HEK293 (cell line): ENCODE data around the gene MSANTD3.

Source experiments
- GLI4 ChIP-seq: fragments of 450-650 bp; formaldehyde crosslinking; IDR thresholded peaks from 2 replicates; pipeline ENCODE4 v1.5.1; 2016; ENCODE audit warnings: missing biosample characterization, missing genetic modification characterization
- SETDB1 ChIP-seq: IDR thresholded peaks from one replicate; pipeline ENCODE4 v1.6.1; 2017; ENCODE audit warnings: mild to moderate bottlenecking, low read length, moderate library complexity, mixed read lengths; ENCODE audit not compliant: insufficient read length
- ZBTB8A ChIP-seq: fragments of 450-650 bp; formaldehyde crosslinking; IDR thresholded peaks from 2 replicates; pipeline ENCODE4 v1.5.1; 2016; ENCODE audit warnings: missing biosample characterization, missing genetic modification characterization
- ZNF558 ChIP-seq: fragments of 450-650 bp; formaldehyde crosslinking; IDR thresholded peaks from 2 replicates; pipeline ENCODE4 v1.5.1; 2016; ENCODE audit warnings: missing biosample characterization, missing genetic modification characterization
- ZNF670 ChIP-seq: fragments of 450-650 bp; formaldehyde crosslinking; IDR thresholded peaks from 2 replicates; pipeline ENCODE4 v1.5.1; 2016; ENCODE audit warnings: missing biosample characterization, missing genetic modification characterization, low read depth
- ZNF701 ChIP-seq: fragments of 450-650 bp; formaldehyde crosslinking; IDR thresholded peaks from 2 replicates; pipeline ENCODE4 v1.5.1; 2016; ENCODE audit warnings: missing biosample characterization, missing genetic modification characterization
- ZXDB ChIP-seq: fragments of 450-650 bp; formaldehyde crosslinking; IDR thresholded peaks from 2 replicates; pipeline ENCODE4 v1.5.1; 2016; ENCODE audit warnings: missing biosample characterization, missing genetic modification characterization
- TF ChIP-seq, protein P1 (sequence below): fragments of 450-650 bp; formaldehyde crosslinking; IDR thresholded peaks from 2 replicates; pipeline ENCODE4 v1.5.1; 2016; ENCODE audit warnings: missing biosample characterization, missing genetic modification characterization
- TF ChIP-seq, protein P2 (sequence below): fragments of 450-650 bp; formaldehyde crosslinking; IDR thresholded peaks from 2 replicates; pipeline ENCODE4 v1.5.1; 2017; ENCODE audit warnings: missing biosample characterization, missing genetic modification characterization
- TF ChIP-seq, protein P3 (sequence below): fragments of 450-650 bp; formaldehyde crosslinking; IDR thresholded peaks from 2 replicates; pipeline ENCODE4 v1.5.1; 2016; ENCODE audit warnings: missing biosample characterization, missing genetic modification characterization
- TF ChIP-seq, protein P4 (sequence below): IDR thresholded peaks from 2 replicates; pipeline ENCODE4 v1.6.1; 2011; ENCODE audit warnings: mild to moderate bottlenecking, low read depth, low read length, borderline replicate concordance

DNA sequence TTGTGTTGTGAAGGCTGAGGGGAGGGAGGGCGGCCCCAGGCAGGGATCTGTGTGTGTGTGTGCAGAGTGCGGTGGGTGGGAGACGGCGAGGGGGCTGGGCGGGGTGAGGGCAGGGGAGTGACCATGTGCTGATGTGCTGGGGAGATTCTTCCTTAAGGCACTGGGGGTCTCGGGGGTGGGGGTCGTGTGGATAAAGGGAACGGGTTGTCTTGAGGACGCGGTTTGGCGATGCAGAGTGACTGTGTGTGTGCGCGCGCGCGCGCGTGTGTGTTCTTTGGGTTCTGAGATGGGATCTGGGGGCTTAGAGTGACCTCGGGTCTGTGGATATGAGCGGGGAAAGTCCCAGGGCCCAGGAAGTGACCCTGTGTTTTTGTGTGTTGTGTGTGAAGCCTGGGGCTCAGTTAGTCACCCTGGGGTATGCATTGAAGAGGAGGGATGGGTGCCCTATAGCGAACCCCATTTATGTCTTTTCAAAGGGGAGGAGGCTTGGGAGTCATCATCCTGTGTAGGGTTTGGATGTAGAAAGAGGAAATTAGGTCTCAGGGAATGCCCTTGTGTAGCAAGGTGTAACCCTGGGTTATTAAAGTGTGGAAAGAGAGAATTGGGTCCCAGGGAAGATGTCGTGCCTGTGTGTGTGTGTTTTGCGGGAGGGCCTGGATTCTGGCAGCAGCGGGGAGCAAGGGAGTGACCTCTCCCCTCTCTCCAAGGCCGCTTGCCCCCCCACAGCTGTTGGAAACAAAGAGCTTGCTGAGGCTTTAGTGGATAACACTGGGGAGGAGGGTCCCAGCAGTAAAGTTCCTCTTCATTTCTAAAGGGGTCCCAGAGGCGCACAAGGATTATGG, 47.4 kb downstream of the MSANTD3 start:
- TF ChIP-seq GLI4 (no peak), ZNF670 (no peak), ZNF558 (tag by site-specific recombination) (no peak), SETDB1 (no peak), ZNF701 (tag by site-specific recombination) (no peak), ZXDB (tag by site-specific recombination) (no peak), ZBTB8A (tag by site-specific recombination) (no peak)
- TF ChIP-seq, protein P1, sequence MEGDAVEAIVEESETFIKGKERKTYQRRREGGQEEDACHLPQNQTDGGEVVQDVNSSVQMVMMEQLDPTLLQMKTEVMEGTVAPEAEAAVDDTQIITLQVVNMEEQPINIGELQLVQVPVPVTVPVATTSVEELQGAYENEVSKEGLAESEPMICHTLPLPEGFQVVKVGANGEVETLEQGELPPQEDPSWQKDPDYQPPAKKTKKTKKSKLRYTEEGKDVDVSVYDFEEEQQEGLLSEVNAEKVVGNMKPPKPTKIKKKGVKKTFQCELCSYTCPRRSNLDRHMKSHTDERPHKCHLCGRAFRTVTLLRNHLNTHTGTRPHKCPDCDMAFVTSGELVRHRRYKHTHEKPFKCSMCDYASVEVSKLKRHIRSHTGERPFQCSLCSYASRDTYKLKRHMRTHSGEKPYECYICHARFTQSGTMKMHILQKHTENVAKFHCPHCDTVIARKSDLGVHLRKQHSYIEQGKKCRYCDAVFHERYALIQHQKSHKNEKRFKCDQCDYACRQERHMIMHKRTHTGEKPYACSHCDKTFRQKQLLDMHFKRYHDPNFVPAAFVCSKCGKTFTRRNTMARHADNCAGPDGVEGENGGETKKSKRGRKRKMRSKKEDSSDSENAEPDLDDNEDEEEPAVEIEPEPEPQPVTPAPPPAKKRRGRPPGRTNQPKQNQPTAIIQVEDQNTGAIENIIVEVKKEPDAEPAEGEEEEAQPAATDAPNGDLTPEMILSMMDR = no peak
- TF ChIP-seq, protein P2, sequence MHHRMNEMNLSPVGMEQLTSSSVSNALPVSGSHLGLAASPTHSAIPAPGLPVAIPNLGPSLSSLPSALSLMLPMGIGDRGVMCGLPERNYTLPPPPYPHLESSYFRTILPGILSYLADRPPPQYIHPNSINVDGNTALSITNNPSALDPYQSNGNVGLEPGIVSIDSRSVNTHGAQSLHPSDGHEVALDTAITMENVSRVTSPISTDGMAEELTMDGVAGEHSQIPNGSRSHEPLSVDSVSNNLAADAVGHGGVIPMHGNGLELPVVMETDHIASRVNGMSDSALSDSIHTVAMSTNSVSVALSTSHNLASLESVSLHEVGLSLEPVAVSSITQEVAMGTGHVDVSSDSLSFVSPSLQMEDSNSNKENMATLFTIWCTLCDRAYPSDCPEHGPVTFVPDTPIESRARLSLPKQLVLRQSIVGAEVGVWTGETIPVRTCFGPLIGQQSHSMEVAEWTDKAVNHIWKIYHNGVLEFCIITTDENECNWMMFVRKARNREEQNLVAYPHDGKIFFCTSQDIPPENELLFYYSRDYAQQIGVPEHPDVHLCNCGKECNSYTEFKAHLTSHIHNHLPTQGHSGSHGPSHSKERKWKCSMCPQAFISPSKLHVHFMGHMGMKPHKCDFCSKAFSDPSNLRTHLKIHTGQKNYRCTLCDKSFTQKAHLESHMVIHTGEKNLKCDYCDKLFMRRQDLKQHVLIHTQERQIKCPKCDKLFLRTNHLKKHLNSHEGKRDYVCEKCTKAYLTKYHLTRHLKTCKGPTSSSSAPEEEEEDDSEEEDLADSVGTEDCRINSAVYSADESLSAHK (tag by site-specific recombination) = no peak
- TF ChIP-seq, protein P3, sequence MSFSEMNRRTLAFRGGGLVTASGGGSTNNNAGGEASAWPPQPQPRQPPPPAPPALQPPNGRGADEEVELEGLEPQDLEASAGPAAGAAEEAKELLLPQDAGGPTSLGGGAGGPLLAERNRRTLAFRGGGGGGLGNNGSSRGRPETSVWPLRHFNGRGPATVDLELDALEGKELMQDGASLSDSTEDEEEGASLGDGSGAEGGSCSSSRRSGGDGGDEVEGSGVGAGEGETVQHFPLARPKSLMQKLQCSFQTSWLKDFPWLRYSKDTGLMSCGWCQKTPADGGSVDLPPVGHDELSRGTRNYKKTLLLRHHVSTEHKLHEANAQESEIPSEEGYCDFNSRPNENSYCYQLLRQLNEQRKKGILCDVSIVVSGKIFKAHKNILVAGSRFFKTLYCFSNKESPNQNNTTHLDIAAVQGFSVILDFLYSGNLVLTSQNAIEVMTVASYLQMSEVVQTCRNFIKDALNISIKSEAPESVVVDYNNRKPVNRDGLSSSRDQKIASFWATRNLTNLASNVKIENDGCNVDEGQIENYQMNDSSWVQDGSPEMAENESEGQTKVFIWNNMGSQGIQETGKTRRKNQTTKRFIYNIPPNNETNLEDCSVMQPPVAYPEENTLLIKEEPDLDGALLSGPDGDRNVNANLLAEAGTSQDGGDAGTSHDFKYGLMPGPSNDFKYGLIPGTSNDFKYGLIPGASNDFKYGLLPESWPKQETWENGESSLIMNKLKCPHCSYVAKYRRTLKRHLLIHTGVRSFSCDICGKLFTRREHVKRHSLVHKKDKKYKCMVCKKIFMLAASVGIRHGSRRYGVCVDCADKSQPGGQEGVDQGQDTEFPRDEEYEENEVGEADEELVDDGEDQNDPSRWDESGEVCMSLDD = no peak
- TF ChIP-seq, protein P4, sequence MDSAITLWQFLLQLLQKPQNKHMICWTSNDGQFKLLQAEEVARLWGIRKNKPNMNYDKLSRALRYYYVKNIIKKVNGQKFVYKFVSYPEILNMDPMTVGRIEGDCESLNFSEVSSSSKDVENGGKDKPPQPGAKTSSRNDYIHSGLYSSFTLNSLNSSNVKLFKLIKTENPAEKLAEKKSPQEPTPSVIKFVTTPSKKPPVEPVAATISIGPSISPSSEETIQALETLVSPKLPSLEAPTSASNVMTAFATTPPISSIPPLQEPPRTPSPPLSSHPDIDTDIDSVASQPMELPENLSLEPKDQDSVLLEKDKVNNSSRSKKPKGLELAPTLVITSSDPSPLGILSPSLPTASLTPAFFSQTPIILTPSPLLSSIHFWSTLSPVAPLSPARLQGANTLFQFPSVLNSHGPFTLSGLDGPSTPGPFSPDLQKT = no peak
